Transverse colon (tissue), 4 donors: ENCODE measurements around the gene ALPI. TPM values are rescaled to one million over a fixed set of nuclear protein-coding genes. Genes with fewer than 3 reads are reported as not detected.

ENCODE experiments used
- DNase-seq: peaks from one replicate; pipeline ENCODE4 v3.0.0-alpha.2; 2019
- H3K27ac ChIP-seq, 4 donors: fragments of 200-600 bp; sonication (generic); 2 replicates each; pipeline ENCODE4 v1.5.1; 2016 to 2018; ENCODE audit warnings: inconsistent platforms in 4 of 4
- H3K27me3 ChIP-seq: fragments of 200-600 bp; sonication (generic); 2 replicates; pipeline ENCODE4 v1.5.1; 2017; ENCODE audit warnings: inconsistent platforms
- H3K36me3 ChIP-seq, 4 donors: fragments of 200-600 bp; sonication (generic); 2 replicates each; pipeline ENCODE4 v1.5.1; 2017 to 2019; ENCODE audit warnings: inconsistent platforms in 4 of 4
- H3K4me1 ChIP-seq, 4 donors: fragments of 200-600 bp; sonication (generic); 2 replicates each; pipeline ENCODE4 v1.5.1; 2017 to 2020; ENCODE audit warnings: inconsistent platforms in 4 of 4
- H3K4me3 ChIP-seq, 4 donors: fragments of 200-600 bp; sonication (generic); 1 replicate in 1 of 4; 2 replicates in 3 of 4; pipeline versions ENCODE4 v1.5.1 to v1.6.1; 2017 to 2019; ENCODE audit warnings: inconsistent platforms in 4 of 4
- H3K9me3 ChIP-seq, 2 donors: fragments of 200-600 bp; sonication (generic); 2 replicates each; pipeline ENCODE4 v1.5.1; 2017 to 2019; ENCODE audit warnings: inconsistent platforms in 2 of 2
- CTCF ChIP-seq, 5 experiments: fragments of 200-600 bp in 3 of 5; fragments of 450-650 bp in 2 of 5; sonication (generic) in 3 of 5; IDR thresholded peaks; 1 replicate in 2 of 5; 2 replicates in 3 of 5; pipeline ENCODE4 v1.5.1; 2016 to 2017; ENCODE audit warnings: antibody characterized with exemption in 5 of 5, inconsistent platforms in 3 of 5, mild to moderate bottlenecking in 2 of 5, moderate library complexity in 1 of 5
- EP300 ChIP-seq: sonication (generic); formaldehyde crosslinking; IDR thresholded peaks from one replicate; pipeline ENCODE4 v1.6.1; 2017; ENCODE audit warnings: antibody characterized with exemption, low read depth
- POLR2A ChIP-seq: fragments of 450-650 bp; IDR thresholded peaks from one replicate; pipeline ENCODE4 v1.6.1; 2016; ENCODE audit warnings: antibody characterized with exemption, mild to moderate bottlenecking, moderate library complexity
- POLR2AphosphoS5 ChIP-seq, 3 donors: sonication (generic); formaldehyde crosslinking; IDR thresholded peaks; one replicate each; pipeline ENCODE4 v1.6.1; 2016; ENCODE audit warnings: antibody characterized with exemption in 3 of 3
- WGBS, 2 donors: methylation state at CpG; one replicate each; pipeline ENCODE4 v1.1.5; 2018; ENCODE audit warnings: low coverage in 1 of 2; 5-methylcytosine and 5-hydroxymethylcytosine counted together
- in situ Hi-C, 4 donors: fragments of 200-750 bp; cut with MboI; loops; one replicate each; pipeline versions ENCODE4 v1.15.0 to v1.15.1; 2017; ENCODE audit warnings: low sequenced_read_pairs in 3 of 4, low pct_ligation_motif_present in 1 of 4, low pct_unique_long_range_greater_than_20kb in 1 of 4
- intact Hi-C: fragments of 100-400 bp; cut with DNase I; formaldehyde crosslinking; loops from one replicate; pipeline ENCODE4 v1.15.1; 2023; ENCODE audit warnings: low total_unique reads
- total RNA-seq, 4 donors: library from RNA; depleted of rRNA; stranded (reverse); fragments of >200 nt; gene quantifications; one replicate each; pipeline ENCODE4 v1.1.0, GENCODE V29; 2016

Gene ALPI
- total RNA-seq, 4 donors from 2014 or later: 4.2 to 50.9 (median 25.9) TPM

DNA sequence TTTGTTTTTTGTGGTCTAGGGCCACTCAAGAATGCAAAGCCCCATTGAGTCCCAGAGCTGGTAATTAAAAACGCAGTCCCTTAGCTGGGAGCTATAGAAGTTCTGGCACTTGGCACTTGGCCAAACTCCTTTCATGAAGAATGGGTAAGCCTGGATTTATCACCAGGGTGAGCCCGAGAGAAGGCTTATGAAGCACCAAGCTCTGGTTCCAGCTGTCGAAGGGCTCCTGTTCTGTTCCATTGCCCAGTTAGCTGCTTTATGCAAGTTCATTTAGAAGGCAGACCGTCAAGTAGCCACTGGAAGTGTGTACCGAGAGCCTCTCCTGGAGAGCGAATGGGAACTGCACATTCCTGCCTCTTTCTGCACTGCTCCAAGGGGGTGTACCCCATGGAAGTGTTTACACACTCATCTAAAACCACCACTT lies 17.5 kb downstream of the ALPI start:
- DNase-seq: no peak
- H3K9me3 ChIP-seq: peaks cover 4% of the 10 kb centered on the region in 2 donors
- 37% methylated on average over 6 of the region's 6 CpGs; no CpG with 5 or more reads in 1 of the 2 donors for WGBS, 2 donors
- H3K27me3 ChIP-seq: peaks cover 54% of the 10 kb centered on the region
- H3K36me3 ChIP-seq: no peaks in the 10 kb centered on the region
- in situ Hi-C loops: no loop called here
- intact Hi-C loops: no loop called here
- no peak overlapping the region for H3K4me3 ChIP-seq
- H3K4me1 ChIP-seq: no peaks in the 10 kb centered on the region
- no peak for TF ChIP-seq POLR2AphosphoS5 (IDR thresholded peaks at IDR 0.05)
- no peak overlapping the region for H3K27ac ChIP-seq

GRCh38 chr2:232476045-232476444 lies 20.1 kb downstream of the ALPI start:
- H3K27ac ChIP-seq: no peak overlapping the region
- intact Hi-C loops (no loop called here), in situ Hi-C loops (no loop called here)
- 54% methylated on average over 2 of the region's 2 CpGs; no CpG with 5 or more reads in 1 of the 2 donors for WGBS, 2 donors
- peaks cover 44% of the 10 kb centered on the region for H3K27me3 ChIP-seq
- no peak for DNase-seq
- H3K9me3 ChIP-seq: peaks cover 4% of the 10 kb centered on the region in 2 donors
- no peak overlapping the region for H3K4me3 ChIP-seq
- TF ChIP-seq POLR2A (no peak), EP300 (no peak), POLR2AphosphoS5 (IDR thresholded peaks at IDR 0.05) (no peak), CTCF (IDR thresholded peaks at IDR 0.05) (no peak)
- no peaks in the 10 kb centered on the region for H3K36me3 ChIP-seq
- H3K4me1 ChIP-seq: no peaks in the 10 kb centered on the region

DNA sequence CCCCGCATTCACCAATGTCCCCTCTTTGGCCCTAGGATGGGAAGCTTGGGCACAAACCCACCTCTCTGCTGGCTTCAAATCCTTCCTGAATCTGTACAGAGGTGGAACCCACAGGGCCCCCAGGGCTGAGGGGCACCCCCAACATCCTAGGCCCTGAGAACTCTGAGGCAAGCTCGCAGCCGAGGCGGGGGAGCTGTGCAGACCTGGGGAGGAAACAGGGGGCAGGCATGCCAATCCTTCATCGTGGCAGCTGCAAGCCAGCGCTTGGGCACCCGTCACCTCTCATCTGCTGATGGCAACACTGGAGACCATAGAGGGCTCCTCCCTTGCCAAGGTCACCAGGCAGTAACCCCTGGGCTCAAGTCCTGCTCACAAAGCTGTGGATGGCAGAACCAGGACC lies 20.8 kb downstream of the ALPI start:
- in situ Hi-C loops: no loop called here
- WGBS, 2 donors: 84% methylated on average over 7 of the region's 7 CpGs; no CpG with 5 or more reads in 1 of the 2 donors

GRCh38 chr2:232477751-232478510 lies 22.0 kb downstream of the ALPI start:
- in situ Hi-C loops: no loop called here
- DNase-seq: no peak
- no peaks in the 10 kb centered on the region for H3K9me3 ChIP-seq
- peaks cover 44% of the 10 kb centered on the region for H3K27me3 ChIP-seq
- no peaks in the 10 kb centered on the region for H3K4me1 ChIP-seq
- TF ChIP-seq CTCF (IDR thresholded peaks at IDR 0.05) (no peak), POLR2AphosphoS5 (IDR thresholded peaks at IDR 0.05) (no peak), EP300 (no peak), POLR2A (no peak)
- H3K27ac ChIP-seq: no peak overlapping the region
- WGBS, 2 donors: 69% methylated on average over 8 of the region's 13 CpGs; no CpG with 5 or more reads in 1 of the 2 donors
- no peaks in the 10 kb centered on the region for H3K36me3 ChIP-seq
- no peak overlapping the region for H3K4me3 ChIP-seq
- intact Hi-C loops: no loop called here

More for the DNA sequence above, 20.8 kb downstream of the ALPI start:
- no peak for DNase-seq
- no peaks in the 10 kb centered on the region for H3K36me3 ChIP-seq
- no peak for TF ChIP-seq CTCF (IDR thresholded peaks at IDR 0.05)
- TF ChIP-seq EP300: no peak
- no peak for TF ChIP-seq POLR2AphosphoS5 (IDR thresholded peaks at IDR 0.05)
- TF ChIP-seq POLR2A: no peak
- peaks cover 4% of the 10 kb centered on the region in 2 donors for H3K9me3 ChIP-seq
- no peak overlapping the region for H3K4me3 ChIP-seq
- intact Hi-C loops: no loop called here
- peaks cover 44% of the 10 kb centered on the region for H3K27me3 ChIP-seq
- no peaks in the 10 kb centered on the region for H3K4me1 ChIP-seq
- no peak overlapping the region for H3K27ac ChIP-seq
